Activated T-cell treated with anti-CD3 and anti-CD28 coated beads, Interleukin-2, amount 50 U/mL, for 1 hour (primary cell): ENCODE data around the gene EPB42.
"Not testable (repeated sequence)": the region's sequence is repeated elsewhere in the genome, so short reads cannot be mapped to it uniquely, and the experiment has no call there.

ENCODE experiments used
- DNase-seq: peaks from one replicate; pipeline ENCODE4 v3.0.0-alpha.2; 2020

EPB42 gene

DNA sequence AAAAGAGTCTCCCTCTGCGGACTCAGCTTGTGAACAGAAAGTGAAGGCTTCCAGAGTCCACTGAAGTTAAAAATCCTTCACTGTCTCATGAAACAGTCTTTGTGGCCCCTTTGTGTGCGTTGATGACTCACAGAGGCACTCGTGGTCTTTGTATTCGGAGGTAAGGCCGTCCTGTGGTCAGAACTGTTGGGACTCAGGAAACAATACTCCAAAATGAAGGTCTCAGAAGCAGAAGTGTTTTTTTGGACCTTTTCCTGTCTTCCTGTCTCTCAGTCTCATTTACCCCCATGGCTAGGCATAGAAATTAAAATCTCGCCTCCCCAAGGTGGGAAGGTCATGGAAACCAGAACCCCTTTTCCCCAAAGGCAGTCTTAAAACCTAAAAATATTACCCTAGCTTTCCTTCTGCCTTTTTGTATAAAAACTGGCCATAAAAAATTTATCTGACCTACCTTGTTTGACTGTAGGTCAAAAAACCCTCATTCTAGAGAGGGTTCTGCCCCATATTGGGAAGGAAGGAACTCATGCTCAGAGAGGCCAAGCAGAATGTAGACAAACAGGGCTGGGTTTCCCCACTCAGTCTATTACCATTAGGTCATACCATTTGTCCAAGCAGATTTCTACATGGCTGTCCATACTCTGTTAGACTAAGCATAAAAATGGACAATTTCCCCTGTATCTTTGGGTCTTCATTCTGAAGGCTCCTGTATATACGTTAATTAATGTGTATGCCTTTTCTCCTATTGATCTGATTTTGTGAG, 19.1 kb upstream of the EPB42 start:
- DNase-seq: no peak

- no peak for DNase-seq
These were observed 17.9 kb upstream of the EPB42 start for GRCh38 chr15:43238671-43239131.

DNA sequence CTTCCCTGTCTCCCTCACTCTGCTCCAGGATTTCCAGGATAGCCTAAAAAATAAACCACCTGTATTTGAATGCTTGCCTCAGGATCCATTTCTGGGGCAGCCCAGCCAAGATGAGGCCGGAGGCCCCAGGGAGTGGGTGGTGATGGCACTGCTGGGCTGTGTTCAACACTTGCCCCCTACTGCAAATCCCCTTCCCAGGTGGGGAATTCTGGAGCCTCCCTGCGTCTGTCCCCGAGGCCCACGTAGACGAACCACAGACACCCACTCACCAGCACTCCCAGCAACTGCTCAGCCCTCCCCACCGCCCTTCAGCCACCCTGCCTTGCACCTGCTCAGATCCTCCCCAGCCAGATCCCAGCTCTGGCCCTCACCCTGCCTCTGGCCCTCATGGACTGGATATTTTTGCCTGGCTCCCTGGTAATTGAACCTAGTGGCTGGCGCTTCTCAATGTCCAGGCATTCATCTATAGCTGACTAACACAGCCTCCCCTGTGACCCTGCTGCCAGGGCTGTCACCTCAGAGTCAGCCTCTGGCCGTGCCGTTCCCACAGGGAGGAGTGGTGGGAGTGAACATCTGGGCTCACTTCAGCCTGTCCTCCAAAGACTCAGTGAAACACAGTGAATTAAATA, 17.1 kb upstream of the EPB42 start:
- DNase-seq: no peak

DNA sequence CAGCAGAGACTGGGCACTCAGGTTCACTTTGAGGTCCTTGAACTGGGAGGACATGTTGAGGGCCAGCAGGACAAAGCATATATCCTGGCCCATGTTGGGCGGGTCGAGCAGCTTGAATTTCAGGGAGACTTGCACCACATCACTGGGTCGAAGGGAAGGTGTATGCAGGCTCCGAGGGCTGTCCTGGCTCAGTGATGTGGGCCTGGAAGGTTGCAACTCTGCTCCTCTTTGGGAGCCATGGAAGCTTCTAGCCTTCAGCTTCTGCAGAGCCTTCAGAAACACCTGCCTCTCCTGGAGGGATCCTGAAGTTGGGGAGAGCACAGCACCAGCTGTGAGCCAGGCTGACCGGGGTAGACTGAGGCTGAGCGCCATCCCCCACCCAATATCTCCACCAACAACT, 14.7 kb upstream of the EPB42 start:
- DNase-seq: no peak

DNA sequence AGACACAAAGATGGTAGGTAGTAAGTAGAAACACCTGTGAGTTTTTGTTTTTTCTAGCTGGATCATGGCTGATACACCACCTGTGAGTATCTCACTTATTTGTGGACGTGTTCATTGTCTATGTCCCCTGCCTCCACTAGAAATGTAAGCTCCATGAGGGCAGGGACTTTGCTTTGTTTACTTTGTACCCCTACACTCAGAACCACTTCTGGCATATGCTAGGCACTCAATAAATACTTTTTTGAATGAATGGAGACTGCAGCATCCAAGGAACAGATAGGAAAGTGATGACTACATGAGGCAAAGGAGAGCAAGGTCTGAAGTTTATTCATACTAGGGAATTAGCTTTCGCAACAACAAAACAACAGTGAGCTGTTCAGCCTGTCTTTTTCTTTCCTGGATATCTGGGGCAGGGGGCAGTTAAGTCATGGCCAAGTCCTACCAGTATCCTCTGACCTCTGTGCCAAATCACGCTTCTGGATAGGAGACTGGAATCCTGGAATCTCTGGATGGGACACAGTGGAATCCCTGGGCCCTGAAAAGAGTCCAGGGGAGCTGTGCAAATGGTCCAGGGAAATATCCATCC, 11.6 kb upstream of the EPB42 start:
- no peak for DNase-seq

GRCh38 chr15:43230640-43231115, 9.9 kb upstream of the EPB42 start:
- DNase-seq: no peak

GRCh38 chr15:43229977-43230376, 9.2 kb upstream of the EPB42 start:
- DNase-seq: no peak

GRCh38 chr15:43226436-43227305, 5.9 kb upstream of the EPB42 start:
- DNase-seq: no peak

DNA sequence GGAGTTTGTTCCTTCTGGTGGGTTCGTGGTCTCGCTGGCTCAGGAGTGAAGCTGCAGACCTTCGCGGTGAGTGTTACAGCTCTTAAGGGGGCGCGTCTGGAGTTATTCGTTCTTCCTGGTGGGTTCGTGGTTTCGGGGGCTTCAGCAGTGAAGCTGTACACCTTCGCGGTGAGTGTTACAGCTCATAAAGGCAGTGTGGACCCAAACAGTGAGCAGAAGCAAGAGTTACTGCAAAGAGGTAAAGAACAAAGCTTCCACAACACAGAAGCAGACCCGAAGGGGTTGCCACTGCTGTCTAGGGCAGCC, 5.1 kb upstream of the EPB42 start:
- not testable (repeated sequence) for DNase-seq

DNA sequence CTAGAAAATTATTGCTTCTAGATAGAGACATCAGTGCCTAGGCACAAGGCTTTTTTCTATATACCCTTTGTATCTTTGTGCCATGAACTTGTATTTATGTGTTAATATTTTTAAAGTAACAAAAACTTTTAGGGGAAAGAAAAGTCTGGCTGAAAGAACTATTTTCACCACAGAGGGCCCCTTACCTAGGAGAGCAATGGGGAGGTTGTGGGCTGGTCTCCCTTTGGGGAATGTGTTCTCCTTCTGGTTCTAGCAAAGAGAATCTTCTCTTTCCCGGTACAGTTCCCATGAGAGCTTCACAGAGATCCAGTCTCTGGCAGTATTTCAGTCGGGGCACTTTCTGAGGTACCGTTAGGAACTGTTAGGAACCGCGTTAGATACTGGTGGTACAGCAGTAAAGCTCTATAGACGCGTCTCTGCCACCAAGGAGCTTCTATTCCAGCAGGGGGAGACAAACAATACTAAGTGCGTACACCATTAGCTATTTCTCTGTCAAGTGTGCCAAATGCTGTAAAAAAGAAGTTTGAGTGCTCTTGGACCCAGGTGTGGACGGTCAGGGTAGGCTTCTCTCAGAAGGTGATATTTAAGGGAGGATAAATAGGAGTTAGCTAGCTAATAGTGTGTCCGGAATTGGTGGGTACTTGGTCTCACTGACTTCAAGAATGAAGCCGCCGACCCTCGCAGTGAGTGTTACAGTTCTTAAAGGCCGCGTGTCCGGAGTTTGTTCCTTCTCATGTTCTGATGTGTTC, 4.6 kb upstream of the EPB42 start:
- no peak for DNase-seq

GRCh38 chr15:43221422-43221821, 604 bp upstream of the EPB42 start:
- DNase-seq: no peak

DNA sequence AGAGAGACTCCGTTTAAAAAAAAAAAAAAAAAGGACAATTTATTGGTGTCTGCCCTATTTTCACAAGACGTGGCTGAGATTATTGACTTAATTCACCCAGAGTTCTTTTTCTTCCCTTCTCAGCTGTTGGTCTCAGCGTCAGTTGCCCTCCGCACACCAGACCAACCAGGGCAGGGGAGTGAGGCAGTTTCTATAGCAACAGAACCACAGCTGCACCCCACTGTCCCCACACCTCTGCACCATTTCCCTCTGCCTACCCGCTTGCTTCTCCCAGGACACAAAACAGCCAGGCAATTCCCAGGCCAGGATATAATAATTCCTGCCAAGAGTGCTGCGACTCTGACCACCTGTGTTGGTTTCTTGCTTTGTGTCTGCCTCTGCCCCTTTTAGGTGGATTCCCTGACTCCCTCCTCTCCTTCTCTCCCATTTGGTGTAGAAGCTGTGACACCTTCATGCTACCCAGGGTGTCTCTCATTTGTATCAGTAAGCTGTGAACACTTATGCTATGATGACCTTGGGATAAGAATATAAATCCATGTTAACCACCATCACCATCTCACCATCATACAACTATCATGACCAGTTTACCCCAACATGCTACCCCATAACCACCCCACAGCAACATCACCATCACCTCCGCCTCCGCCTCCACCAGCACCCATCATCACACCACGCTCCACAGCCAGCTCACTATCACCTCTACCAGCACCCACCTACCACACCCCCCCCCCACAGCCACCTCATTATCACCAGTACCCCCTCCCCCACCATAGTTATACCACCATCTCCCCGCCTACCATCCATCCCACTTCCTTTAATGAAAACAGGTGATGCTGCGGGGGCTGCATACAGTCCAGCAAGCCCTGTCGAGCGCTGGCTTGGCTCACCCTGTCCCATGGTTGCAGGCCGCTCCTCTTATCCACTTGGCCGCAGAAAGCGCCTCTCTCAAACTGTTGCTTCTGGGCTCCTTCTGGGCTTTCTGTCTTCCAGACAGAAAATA, 589 bp downstream of the EPB42 start:
- no peak for DNase-seq

GRCh38 chr15:43218908-43219706, 1.7 kb downstream of the EPB42 start:
- DNase-seq: no peak

DNA sequence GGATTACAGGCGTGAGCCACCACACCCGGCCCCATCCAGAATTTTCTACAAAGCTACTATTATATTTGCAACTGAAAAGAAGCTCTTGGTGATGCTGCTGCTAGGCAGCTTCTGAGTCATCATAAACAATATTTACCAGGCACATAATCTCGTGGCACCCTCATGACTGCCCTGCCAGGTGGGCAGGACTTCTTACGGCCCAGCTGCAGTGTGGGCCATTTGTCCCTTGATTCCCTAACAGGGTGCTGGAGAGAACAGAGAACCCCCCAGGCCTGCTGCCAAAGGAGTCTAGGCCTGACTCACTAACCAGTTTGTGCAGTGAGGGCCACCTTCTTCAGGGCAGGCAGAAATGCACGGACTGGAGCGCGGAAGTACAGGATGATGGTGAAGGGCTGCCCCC, 4.9 kb downstream of the EPB42 start:
- DNase-seq: no peak

GRCh38 chr15:43214592-43215295, 6.1 kb downstream of the EPB42 start:
- no peak for DNase-seq

DNA sequence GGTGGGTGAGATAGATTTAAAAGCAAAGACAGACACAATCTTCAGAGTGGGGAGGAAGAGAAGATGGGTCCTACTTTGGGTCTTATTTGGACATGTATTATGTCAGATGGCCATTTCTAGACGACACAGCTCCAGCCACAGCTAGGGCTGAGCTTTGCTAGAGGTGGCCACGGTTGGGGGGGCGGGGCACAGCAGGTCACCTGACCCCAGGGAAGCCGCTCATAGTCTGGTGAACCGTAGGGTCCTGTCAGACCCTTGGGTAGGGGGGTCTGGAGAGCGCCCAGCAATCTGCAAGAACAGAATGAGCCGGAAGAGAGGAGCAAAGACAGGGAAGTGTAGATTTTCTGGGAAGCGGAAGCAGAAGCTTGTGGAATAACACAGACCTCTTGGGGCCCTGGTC, 6.6 kb downstream of the EPB42 start:
- no peak for DNase-seq

GRCh38 chr15:43213466-43213865, 7.4 kb downstream of the EPB42 start:
- DNase-seq: no peak

GRCh38 chr15:43212951-43213350, 7.9 kb downstream of the EPB42 start:
- DNase-seq: no peak

GRCh38 chr15:43212299-43212698, 8.5 kb downstream of the EPB42 start:
- no peak for DNase-seq
